RKO (cell line): ENCODE results near the gene DNASE1.
"Not testable (repeated sequence)": the region's sequence is repeated elsewhere in the genome, so short reads cannot be mapped to it uniquely, and the experiment has no call there.

ENCODE experiments used
- DNase-seq: peaks from one replicate; pipeline ENCODE4 v3.0.0-alpha.2; 2016; ENCODE audit warnings: low spot score

Gene DNASE1

GRCh38 chr16:3654249-3654991, at the start of gene DNASE1:
Gene DNASE1 (plus strand): TSS chr16:3654691. CDS start chr16:3655374, 683 bp downstream.
- peak; percentile 80 for DNase-seq

GRCh38 chr16:3606441-3606840, 48.0 kb upstream of the DNASE1 start:
- DNase-seq, result no peak

GRCh38 chr16:3607161-3607560, 47.3 kb upstream of the DNASE1 start:
- no peak for DNase-seq

GRCh38 chr16:3607634-3608033, 46.9 kb upstream of the DNASE1 start:
- DNase-seq, result no peak

- DNase-seq, result no peak
Observed at GRCh38 chr16:3608069-3608468, 46.4 kb upstream of the DNASE1 start.

- not testable (repeated sequence) for DNase-seq
Observed at GRCh38 chr16:3608976-3609375, 45.5 kb upstream of the DNASE1 start.

GRCh38 chr16:3609895-3610697, 44.4 kb upstream of the DNASE1 start:
- DNase-seq, result no peak

GRCh38 chr16:3610698-3611145, 43.8 kb upstream of the DNASE1 start:
- DNase-seq, result peak; percentile 29

GRCh38 chr16:3611146-3611975, 43.1 kb upstream of the DNASE1 start, which contains the start of gene SLX4:
Gene SLX4 (minus strand): TSS chr16:3611606. CDS start chr16:3608964, 2,642 bp downstream.
- peak; percentile 94 for DNase-seq

GRCh38 chr16:3612510-3613466, 41.7 kb upstream of the DNASE1 start:
- no peak for DNase-seq

GRCh38 chr16:3618769-3619141, 35.7 kb upstream of the DNASE1 start:
- DNase-seq, result peak; percentile 16

- no peak for DNase-seq
Observed at GRCh38 chr16:3623642-3624041, 30.8 kb upstream of the DNASE1 start.

GRCh38 chr16:3625331-3625730, 29.2 kb upstream of the DNASE1 start:
- DNase-seq, result no peak

GRCh38 chr16:3625911-3626732, 28.4 kb upstream of the DNASE1 start:
- DNase-seq, result peak; percentile 15

- DNase-seq, result no peak
Observed at GRCh38 chr16:3637371-3637923, 17.0 kb upstream of the DNASE1 start.

GRCh38 chr16:3638916-3639644, 15.4 kb upstream of the DNASE1 start:
- DNase-seq, result no peak

GRCh38 chr16:3640207-3640606, 14.3 kb upstream of the DNASE1 start:
- DNase-seq, result no peak

GRCh38 chr16:3640632-3641501, 13.6 kb upstream of the DNASE1 start:
- DNase-seq, result no peak
